ENCODE measurements around the gene MPZL3. TPM values are rescaled to one million over a fixed set of nuclear protein-coding genes. Genes with fewer than 3 reads are reported as not detected.

Gene MPZL3
- total RNA-seq, 1 donor from 2014 or later: 8.5 TPM

GRCh38 chr11:118287006-118287405 is 34.8 kb upstream of the MPZL3 start:
- no peaks in the 10 kb centered on the region for H3K79me2 ChIP-seq (ENCODE audit: insufficient read depth, low read length)
- H4K20me1 ChIP-seq (ENCODE audit: insufficient read depth, low read length): no peaks in the 10 kb centered on the region
- H3K4me1 Mint-ChIP-seq (ENCODE audit: low read depth, unreplicated experiment): no peaks in the 10 kb centered on the region
- no peak overlapping the region for H3K4me2 ChIP-seq (ENCODE audit: low read length)
- no peaks in the 10 kb centered on the region for H3K36me3 ChIP-seq (ENCODE audit: insufficient read depth, low read length)
- no peak overlapping the region for H3K4me3 ChIP-seq (ENCODE audit: insufficient read depth, low read depth, low read length)
- H3K27me3 ChIP-seq (ENCODE audit: insufficient read depth, low read length): peaks cover 13% of the 10 kb centered on the region
- H3K36me3 Mint-ChIP-seq (ENCODE audit: low read depth, unreplicated experiment): no peaks in the 10 kb centered on the region
- no peaks in the 10 kb centered on the region for H3K9me3 Mint-ChIP-seq (ENCODE audit: unreplicated experiment)
- DNase-seq (ENCODE audit: low read depth) (peak; percentile 26), FAIRE-seq (no peak)
- no peak for TF ChIP-seq EZH2 (IDR thresholded peaks at IDR 0.05; ENCODE audit: insufficient read depth, low read length)
- TF ChIP-seq CTCF (IDR thresholded peaks at IDR 0.05; ENCODE audit: insufficient read depth, low read depth, low read length): no peak
- no peak overlapping the region for H3K27ac Mint-ChIP-seq (ENCODE audit: unreplicated experiment)
- no peak overlapping the region for H3K9ac ChIP-seq (ENCODE audit: low read length)
- H3K27ac ChIP-seq (ENCODE audit: low read depth, low read length): no peak overlapping the region
- no peak overlapping the region for H2AFZ ChIP-seq (ENCODE audit: low read depth, low read length)
- no peaks in the 10 kb centered on the region for H3K4me1 ChIP-seq (ENCODE audit: insufficient read depth, low read length)
- peaks cover 13% of the 10 kb centered on the region for H3K27me3 Mint-ChIP-seq (ENCODE audit: low read depth, unreplicated experiment)
- H3K9me3 ChIP-seq (ENCODE audit: insufficient read depth, low read depth, low read length): no peaks in the 10 kb centered on the region
- H3K4me3 Mint-ChIP-seq (ENCODE audit: unreplicated experiment): no peak overlapping the region

GRCh38 chr11:118286545-118286944 is 34.4 kb upstream of the MPZL3 start:
- TF ChIP-seq CTCF (IDR thresholded peaks at IDR 0.05; ENCODE audit: insufficient read depth, low read depth, low read length) (no peak), EZH2 (IDR thresholded peaks at IDR 0.05; ENCODE audit: insufficient read depth, low read length) (no peak)
- H3K9me3 ChIP-seq (ENCODE audit: insufficient read depth, low read depth, low read length): no peaks in the 10 kb centered on the region
- Mint-ChIP-seq H3K36me3 (ENCODE audit: low read depth, unreplicated experiment) (no peaks in the 10 kb centered on the region), H3K27ac (ENCODE audit: unreplicated experiment) (no peak overlapping the region), H3K4me1 (ENCODE audit: low read depth, unreplicated experiment) (no peaks in the 10 kb centered on the region), H3K27me3 (ENCODE audit: low read depth, unreplicated experiment) (peaks cover 11% of the 10 kb centered on the region), H3K4me3 (ENCODE audit: unreplicated experiment) (no peak overlapping the region), H3K9me3 (ENCODE audit: unreplicated experiment) (no peaks in the 10 kb centered on the region)
- DNase-seq (ENCODE audit: low read depth) (no peak), FAIRE-seq (no peak)
- no peak overlapping the region for H3K4me3 ChIP-seq (ENCODE audit: insufficient read depth, low read depth, low read length)
- H4K20me1 ChIP-seq (ENCODE audit: insufficient read depth, low read length): no peaks in the 10 kb centered on the region
- H3K27ac ChIP-seq (ENCODE audit: low read depth, low read length): no peak overlapping the region
- H3K9ac ChIP-seq (ENCODE audit: low read length): no peak overlapping the region
- no peak overlapping the region for H2AFZ ChIP-seq (ENCODE audit: low read depth, low read length)
- no peaks in the 10 kb centered on the region for H3K79me2 ChIP-seq (ENCODE audit: insufficient read depth, low read length)
- H3K36me3 ChIP-seq (ENCODE audit: insufficient read depth, low read length): no peaks in the 10 kb centered on the region
- peaks cover 13% of the 10 kb centered on the region for H3K27me3 ChIP-seq (ENCODE audit: insufficient read depth, low read length)
- no peaks in the 10 kb centered on the region for H3K4me1 ChIP-seq (ENCODE audit: insufficient read depth, low read length)
- no peak overlapping the region for H3K4me2 ChIP-seq (ENCODE audit: low read length)

- Histone ChIP-seq H4K20me1 (ENCODE audit: insufficient read depth, low read length) (no peaks in the 10 kb centered on the region), H3K36me3 (ENCODE audit: insufficient read depth, low read length) (no peaks in the 10 kb centered on the region), H3K4me2 (ENCODE audit: low read length) (no peak overlapping the region), H3K27me3 (ENCODE audit: insufficient read depth, low read length) (peaks cover 4% of the 10 kb centered on the region), H3K27ac (ENCODE audit: low read depth, low read length) (no peak overlapping the region), H2AFZ (ENCODE audit: low read depth, low read length) (no peak overlapping the region), H3K4me1 (ENCODE audit: insufficient read depth, low read length) (no peaks in the 10 kb centered on the region), H3K9me3 (ENCODE audit: insufficient read depth, low read depth, low read length) (no peaks in the 10 kb centered on the region), H3K79me2 (ENCODE audit: insufficient read depth, low read length) (no peaks in the 10 kb centered on the region), H3K9ac (ENCODE audit: low read length) (no peak overlapping the region), H3K4me3 (ENCODE audit: insufficient read depth, low read depth, low read length) (no peak overlapping the region)
- Mint-ChIP-seq H3K4me1 (ENCODE audit: low read depth, unreplicated experiment) (no peaks in the 10 kb centered on the region), H3K9me3 (ENCODE audit: unreplicated experiment) (no peaks in the 10 kb centered on the region), H3K27ac (ENCODE audit: unreplicated experiment) (no peak overlapping the region), H3K4me3 (ENCODE audit: unreplicated experiment) (no peak overlapping the region), H3K36me3 (ENCODE audit: low read depth, unreplicated experiment) (no peaks in the 10 kb centered on the region), H3K27me3 (ENCODE audit: low read depth, unreplicated experiment) (peaks cover 5% of the 10 kb centered on the region)
- FAIRE-seq (no peak), DNase-seq (ENCODE audit: low read depth) (no peak)
- no peak for TF ChIP-seq CTCF (IDR thresholded peaks at IDR 0.05; ENCODE audit: insufficient read depth, low read depth, low read length)
- no peak for TF ChIP-seq EZH2 (IDR thresholded peaks at IDR 0.05; ENCODE audit: insufficient read depth, low read length)
Observed at GRCh38 chr11:118283756-118284350, 31.7 kb upstream of the MPZL3 start.

Measured in astrocyte (in vitro differentiated cells and primary cell).